Activated naive CD4-positive, alpha-beta T cell treated with anti-CD3 and anti-CD28 coated beads, Interleukin-2, amount 50 U/mL, for 16 hours (primary cell): ENCODE data around the gene B3GAT3.
"Not testable (repeated sequence)": the region's sequence is repeated elsewhere in the genome, so short reads cannot be mapped to it uniquely, and the experiment has no call there.

Experiments used
- DNase-seq: peaks from one replicate; pipeline ENCODE4 v3.0.0-alpha.2; 2020

The B3GAT3 gene

DNA sequence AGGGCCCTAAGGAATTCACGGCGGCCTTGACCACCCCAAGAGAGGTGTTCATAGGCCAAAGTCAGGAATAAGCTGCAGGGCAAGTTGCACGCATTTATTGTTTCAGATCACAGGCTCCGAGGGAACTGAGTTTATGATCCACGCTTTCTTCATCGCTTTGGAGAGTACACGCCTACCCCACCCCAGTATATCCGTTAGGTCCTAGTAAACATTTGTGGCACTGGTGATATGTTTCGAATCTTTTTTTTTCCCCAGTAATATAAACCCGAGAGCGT is 23.8 kb upstream of the B3GAT3 start:
- no peak for DNase-seq

DNA sequence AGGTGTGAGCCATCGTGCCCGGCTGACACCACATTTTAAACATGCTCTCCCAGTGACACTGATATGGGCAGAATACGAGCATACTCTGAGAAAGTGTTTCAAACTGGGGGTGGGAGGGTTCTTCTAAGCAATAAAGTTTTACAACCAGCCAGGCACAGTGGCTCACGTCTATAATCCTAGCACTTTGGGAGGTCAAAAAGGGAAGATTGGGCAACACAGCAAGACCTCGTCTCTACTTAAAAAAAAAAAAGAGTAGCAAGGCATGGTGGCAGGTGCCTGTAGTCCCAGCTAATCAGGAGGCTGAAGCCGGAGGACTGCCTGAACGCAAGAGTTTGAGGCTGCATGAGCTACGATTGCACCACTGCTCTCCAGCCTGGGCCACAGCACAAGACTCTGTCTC is 22.4 kb upstream of the B3GAT3 start:
- no peak for DNase-seq

DNA sequence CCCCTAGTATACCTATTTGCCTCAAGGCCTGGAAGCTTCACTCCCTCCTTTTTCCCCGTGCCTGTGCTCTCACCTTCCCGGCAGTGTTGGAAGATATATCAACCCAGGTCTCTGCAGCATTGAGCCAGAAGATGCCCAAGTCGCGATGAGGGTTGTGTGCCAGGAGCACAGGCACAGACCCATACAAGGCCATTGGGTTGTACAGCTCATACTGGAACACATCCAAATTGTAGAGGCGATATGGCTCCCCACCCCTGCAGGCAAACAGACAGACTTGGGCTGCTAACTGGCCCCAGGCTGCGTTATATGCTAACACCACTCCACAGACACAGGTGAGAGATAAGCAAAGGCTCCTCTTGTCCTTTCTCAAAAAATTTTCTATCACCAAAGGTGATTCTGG is 10.7 kb upstream of the B3GAT3 start:
- no peak for DNase-seq

DNA sequence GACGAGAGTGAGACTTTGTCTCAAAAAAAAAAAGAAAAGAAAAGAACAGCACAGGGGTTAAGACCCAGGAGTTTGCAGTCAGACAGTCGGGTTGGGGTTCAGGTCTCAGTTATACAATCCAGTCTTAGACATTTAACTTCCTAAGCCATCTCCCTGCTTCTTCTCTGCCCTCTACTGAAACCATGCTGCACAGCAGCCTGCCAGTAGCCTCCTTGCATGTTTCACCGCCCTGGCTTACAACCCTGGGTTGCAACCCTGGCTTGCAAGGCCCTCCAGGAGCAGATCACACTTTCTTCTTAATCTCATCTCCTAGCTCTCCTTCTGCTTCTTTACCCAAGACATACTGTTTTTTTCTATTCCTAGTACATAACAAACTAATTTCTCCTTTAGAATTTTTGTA is 5.9 kb upstream of the B3GAT3 start:
- DNase-seq = no peak

DNA sequence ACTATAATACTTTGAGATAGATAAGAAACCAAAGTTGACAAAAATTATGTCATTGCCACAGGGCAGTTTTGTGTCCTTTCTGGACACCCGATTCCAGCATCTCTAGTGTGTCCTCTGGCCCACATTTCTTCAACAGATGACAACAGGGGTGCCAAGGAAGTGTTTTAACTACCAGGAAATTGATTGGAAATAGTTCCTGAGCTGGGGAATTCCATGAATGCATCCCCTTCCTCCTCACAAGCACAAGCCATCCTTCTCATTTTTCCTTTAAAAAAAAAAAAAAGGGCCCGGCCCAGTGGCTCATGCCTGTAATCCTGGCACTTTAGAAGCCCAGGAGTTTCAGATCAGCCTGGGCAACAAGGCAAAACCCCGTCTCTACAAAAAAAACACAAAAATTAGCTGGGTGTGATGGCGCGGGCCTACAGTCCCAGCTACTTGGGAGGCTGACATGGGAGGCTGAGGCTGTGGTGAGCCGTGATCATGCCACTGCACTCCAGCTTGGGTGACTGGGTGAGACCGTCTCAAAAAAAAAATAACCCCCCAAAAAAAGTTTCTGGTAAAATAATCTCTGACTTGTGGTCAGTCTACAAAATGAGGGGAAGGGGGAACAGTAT is 797 bp upstream of the B3GAT3 start:
- DNase-seq = no peak

DNA sequence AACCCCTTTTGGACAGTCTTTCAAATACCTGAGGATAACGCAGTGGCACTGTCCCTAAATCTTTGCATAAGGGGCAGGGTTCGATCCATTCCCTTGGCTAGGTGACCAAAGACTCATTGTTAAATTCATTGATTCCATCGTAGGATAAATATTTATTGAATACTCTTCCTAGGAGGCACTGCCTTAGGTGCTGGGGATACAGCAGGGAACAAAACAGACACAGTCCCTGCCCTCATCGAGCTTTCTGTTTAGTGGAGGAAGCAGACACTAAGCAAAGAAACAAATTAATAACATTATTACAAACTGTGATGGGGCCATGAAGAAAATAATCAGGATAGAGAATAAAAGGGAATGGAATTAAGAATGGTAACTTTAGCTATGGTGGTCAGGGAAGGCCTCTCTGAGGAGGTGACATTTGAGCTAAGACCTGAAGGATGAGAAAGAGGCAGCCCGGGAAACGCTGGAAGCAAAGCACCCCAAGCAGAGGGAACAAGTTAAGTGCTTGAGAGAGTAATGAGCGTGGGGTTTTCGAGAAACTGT is 689 bp downstream of the B3GAT3 start:
- DNase-seq = no peak

DNA sequence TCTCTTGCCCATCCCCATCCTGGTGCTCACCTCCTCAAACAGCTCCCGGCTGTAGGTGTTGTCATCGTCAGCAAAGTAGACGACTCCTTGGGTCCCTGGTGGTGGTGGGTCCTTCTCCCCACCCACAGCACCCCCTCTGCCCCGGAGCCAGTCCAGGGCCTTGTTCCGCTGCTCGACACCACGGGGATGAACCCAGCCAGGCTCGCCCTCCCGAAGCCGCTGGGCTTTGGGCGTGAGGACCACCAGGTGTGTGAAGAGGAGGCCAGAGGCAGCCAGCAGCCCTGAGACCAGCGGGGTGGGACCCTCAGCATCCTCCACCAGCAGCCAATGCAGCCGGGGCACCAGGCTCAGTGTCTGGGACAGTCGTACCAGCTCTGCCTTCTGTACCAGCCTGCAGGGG is 4.8 kb downstream of the B3GAT3 start:
- not testable (repeated sequence) for DNase-seq

DNA sequence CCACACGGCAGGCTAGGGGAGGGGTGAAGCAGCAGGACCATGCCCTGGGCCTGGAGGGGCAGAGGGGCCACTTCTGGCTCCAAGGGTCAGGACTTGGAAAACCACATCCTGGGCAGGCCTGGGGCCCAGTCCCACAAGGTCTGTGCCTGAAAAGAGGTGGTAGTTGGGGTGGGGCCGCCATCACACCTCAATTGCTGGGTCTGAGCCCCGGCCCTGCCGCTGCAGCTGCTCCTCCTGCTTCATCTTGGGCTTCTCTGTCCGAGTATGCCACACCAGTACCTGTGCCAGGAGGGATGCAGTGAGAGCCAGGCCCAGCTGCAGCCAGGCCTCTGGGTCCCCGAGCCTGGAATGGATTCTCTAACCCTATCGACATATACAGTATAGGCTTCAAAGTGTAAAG is 6.3 kb downstream of the B3GAT3 start:
- DNase-seq = no peak

DNA sequence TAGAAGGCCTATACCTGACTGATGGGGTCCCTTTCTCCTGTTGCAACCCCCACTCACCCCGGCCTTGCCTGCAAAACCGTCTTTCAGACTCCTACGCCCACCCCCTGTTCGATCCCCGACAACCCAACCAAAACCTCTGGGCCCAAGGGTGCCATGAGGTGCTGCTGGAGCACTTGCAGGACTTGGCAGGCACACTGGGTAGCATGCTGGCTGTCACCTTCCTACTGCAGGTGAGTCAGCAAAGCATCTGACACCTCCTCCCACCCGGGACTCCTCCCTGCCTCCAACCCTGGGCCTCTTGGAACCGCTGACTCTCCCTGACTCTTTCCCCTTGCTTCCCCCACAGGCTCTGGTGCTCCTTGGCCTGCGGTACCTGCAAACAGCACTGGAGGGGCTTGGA is 7.5 kb downstream of the B3GAT3 start:
- DNase-seq = peak; percentile 56

DNA sequence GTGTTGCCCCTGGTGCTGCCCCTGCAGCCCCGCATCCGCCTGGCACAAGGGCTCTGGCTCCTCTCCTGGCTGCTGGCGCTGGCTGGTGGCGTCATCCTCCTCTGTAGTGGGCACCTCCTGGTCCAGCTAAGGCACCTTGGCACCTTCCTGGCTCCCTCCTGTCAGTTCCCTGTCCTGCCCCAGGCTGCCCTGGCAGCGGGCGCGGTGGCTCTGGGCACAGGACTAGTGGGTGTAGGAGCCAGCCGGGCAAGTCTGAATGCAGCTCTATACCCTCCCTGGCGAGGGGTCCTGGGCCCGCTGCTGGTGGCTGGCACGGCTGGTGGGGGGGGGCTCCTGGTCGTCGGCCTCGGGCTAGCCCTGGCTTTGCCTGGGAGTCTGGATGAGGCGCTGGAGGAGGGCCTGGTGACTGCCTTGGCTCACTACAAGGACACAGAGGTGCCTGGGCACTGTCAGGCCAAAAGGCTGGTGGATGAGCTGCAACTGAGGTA is 8.5 kb downstream of the B3GAT3 start:
- no peak for DNase-seq

DNA sequence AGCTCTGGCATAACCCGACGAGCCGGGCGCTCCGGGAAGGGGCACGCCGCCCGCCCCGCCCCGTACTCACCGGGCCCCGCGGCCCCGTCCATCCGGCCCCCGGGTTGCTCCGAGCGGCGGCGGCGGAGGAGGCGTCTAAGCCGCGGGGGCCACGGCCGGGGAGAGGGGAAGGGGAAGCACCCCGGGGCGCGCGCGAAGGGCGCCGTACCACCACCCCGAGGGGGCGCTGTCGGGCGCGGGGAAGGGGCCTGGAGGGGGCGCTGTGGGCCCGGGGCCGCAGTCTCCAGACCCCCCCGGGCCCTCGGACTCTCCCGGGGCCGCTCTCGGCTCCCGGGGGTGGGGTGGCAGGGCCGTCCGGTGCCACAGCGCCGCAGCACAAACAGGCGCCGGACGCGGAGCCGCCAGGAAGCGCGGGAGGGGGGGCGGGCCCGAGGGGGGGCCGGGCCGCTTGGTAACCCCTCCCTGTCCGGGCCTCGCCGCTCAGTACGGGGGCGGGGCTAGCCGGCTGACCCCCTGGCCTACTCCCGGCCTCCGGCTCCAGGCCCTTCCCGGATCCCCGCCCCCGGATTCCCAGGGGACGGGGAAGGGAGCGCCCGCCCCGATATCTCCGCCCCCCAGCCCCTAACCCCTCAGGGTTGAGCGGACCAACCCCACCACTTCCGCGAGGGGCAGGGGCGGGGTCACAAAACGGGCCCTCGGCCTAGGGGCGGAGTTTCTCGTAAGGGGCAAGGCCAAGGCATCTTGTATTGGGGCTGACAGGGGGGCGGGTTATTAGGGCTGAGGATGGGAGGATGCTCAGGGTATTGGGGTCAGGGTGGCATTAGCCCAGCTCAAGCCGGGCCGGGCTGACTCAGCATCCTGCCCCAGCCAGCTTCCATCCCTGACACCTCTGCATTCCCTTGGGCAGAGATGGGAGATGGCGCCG is 9.2 kb downstream of the B3GAT3 start, which contains the start of the genes EML3 and ROM1:
Gene EML3, minus strand, starts transcription at position 410 of the 925 bp plus-strand sequence. Its CDS starts 318 bp downstream, at position 92.
Gene ROM1, plus strand, starts transcription at position 892 of the 925 bp plus-strand sequence. Its CDS starts 25 bp downstream, at position 917.
- peak; percentile 90 for DNase-seq

DNA sequence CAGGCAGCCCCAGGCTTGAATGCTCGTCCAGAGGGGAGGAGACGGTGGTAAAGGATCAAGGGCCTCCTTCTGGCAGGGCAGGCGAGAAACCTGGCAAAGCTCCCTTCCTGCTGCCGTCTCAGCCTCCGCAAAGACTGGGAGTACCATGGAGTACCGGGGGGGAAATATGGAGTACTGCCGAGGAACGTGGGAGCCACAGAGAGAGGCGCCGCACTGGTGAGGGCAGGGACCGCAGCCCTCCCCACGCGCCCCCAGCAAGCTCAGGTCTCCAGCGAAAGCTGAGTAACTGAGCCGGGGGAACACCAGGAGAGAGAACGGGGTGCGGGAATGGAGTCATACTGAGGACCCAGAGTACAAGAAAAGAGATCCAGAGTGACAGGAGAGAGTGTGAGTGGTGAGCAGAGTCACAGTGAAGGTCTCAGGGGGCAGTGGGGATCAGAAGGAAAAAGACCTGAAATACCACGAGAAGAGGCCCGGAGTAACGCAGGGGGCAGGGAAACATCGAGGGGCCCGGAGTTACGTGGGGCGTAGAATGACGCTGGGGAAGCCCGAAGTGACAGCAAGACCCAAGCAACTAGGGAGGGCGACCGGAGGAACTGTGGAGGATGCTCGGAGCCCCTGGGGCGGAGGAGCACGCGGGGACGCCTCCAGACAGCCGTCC is 10.0 kb downstream of the B3GAT3 start:
- peak; percentile 65 for DNase-seq

DNA sequence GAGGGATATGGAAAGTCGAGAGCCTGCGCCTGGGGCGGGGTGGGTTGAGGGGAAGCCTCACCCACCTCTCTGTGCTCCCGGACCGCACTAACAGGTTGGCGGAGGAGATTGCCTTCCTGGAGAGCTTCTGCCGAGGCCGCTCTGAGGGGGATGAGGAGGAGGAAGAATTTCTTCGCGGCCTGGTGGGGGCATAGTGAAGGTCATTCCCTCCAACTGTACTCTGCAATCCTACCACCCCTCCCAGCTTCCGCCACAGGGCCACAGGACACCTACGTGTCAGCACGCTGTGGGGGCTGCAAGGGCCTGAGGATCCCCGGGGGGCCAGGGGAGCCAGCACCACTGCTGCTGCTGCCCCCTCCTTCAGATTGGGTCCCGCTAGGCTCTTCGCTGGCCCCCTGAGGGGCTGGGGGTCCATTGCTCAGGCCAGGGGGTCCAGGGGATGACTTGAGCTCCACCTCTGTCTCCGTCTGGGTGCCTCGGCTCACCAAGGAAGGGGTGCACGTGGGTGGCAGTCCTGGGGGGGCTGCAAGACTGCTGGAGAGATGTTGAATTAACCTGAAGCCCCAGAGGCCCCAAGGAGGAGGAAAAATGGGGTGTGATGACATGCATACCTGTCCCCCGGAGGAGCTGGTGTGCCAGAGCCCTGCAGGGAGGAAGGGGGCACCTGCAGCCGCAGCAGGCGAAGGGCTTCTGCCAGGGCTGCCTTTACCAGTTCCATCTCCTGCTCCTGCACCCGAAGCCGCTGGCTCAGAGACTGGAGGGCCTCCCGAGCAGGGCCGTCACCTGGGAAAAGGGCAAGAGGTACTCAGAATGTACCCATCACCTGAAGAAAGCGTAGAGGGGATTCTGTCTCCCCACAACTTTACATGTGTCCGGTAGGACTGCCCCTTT is 10.7 kb downstream of the B3GAT3 start:
- no peak for DNase-seq

DNA sequence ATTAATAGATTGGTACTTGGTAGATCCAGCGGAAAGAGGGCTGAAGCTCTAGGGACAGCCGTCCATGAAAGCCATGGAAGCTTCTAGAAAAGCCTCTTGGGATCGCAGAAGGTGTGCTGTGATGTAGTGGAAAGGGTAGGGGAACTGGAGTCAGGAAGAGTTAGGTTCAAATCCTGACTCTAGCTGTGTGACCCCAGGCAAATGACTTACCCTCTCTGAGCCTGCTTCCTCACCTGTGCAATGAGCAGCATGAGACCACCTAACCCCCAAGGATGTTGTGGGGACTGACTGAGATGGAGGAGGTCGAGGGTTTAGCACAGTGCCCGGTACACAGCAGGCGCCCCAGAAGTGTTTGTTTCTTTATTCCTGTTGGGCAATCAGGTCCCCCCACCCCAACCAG is 11.4 kb downstream of the B3GAT3 start:
- DNase-seq = no peak

DNA sequence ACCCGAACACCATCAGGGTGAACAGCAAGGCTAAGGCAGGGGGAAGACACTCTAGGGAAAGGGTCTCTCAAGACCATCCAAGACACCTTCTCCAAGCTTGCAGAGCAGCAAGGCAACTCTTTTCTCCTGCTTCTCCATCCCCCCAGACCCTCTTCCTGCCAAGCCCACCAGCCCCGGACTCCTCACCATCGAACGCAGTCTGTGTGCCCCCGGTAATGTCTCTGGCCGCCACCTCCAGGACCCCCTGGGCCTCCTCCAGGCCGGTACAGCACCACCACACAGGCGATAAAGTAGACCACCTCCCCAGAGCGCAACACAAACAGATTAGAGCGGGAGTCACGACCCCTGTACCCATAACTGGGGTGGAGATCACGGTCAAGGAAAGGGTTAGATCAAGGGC is 13.0 kb downstream of the B3GAT3 start:
- no peak for DNase-seq

DNA sequence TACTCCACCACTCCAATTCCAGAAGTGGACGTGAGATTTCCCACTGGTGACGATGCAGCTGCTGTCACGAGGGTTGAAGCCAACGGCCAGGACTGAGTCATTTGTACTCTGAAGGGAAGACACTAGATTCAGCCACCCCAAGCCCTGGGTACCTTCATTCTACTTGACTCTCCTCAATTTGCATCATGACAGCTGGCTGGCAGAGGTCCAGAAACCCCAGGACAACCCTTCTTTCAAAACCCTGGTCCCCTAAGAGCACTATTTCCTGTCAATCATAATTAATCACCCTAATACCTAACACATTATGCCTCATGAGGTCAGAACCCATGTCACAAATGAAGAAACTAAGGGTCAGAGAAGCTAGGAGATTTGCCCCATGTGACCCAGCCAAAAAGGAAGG is 14.1 kb downstream of the B3GAT3 start:
- DNase-seq = no peak

DNA sequence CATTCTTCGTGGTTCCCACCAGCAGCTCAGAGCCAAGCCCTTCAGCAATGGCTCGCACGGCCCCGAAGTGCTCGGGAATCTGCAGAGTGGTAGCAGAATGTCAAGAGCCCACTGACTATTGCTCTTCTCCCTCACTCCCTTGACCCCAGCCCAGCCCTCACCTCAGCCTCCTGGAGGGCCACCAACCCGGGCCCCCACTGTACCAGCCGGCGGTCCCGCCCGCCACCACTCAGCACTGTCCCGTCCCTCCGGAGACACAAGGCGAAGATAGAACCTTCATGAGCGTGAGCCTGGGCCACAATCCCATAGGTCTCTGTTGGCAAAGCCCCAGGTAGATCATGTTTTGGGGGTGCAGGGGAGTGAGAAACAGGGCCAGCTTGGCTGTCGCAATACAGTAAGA is 15.9 kb downstream of the B3GAT3 start:
- DNase-seq = no peak

DNA sequence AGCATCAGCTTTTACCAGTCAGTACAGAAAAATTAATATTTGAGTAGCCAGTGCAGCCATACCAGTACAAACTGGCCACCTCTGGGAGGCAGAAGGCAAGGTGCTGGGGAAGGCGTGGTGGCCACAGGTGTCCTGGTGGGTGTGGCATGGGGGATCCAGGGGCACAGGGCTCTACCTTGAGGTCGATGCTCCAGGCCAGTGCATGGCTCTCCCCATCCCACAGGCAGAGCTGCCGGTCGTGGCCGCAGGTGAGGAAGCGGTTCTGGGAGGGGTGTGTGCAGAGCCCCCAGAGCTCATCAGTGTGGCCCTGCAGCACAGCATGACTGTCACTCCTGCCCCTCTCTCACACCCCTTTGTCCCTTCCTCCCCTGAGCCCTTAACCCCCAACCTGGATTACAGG is 16.3 kb downstream of the B3GAT3 start:
- DNase-seq = no peak

DNA sequence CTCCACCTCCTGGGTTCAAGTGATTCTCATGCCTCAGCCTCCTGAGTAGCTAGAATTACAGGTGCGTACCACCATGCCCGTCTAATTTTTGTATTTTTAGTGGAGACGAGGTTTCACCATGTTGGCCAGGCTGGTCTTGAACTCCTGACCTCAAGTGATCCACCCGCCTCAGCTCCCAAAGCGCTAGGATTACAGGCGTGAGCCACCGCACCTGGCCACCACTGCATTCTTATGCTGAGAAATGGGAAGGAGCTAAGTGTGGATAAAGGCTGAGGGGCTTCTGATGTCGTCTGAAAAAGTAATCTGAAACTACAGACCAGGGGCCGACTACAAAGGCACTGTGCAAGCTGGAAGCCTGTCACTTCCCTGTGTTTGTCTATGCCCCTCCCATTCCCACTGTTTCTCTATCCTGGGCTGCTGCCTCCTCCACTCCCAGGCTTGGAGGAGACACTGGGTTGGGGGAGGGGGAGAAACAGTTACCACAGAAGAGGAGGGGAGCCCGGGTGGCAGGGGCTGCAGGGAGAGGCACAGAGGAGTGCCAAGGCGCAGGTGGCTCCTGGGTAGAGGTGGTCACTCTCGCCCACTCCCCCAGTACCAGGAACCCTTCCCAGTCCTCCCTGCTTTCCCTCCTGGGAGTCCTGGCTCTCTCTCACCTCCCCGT is 17.2 kb downstream of the B3GAT3 start:
- no peak for DNase-seq

DNA sequence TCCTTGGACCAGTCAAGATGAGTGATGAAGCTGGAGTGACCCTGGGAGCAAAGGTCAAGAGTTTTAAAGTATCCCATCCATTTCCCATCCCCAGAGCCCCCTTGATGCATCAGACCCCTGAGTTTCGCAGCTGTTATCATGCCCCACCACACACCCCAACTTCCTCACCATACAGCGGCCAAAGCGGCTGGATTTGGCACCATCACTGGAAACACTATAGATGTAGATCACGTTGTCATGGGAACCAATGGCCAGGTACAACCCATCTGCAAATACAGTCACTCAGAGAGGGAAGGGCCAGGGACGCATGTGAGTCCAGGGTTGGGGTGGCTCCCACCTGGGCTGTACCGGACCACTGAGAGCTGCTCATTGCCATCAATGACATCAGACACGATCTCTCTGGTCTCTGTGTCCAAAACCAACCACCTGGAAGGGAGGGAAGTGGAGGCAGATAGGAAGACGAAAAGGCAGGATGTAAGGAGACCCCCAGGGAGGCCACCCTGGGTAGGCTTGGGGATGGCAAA is 17.9 kb downstream of the B3GAT3 start:
- DNase-seq = no peak

DNA sequence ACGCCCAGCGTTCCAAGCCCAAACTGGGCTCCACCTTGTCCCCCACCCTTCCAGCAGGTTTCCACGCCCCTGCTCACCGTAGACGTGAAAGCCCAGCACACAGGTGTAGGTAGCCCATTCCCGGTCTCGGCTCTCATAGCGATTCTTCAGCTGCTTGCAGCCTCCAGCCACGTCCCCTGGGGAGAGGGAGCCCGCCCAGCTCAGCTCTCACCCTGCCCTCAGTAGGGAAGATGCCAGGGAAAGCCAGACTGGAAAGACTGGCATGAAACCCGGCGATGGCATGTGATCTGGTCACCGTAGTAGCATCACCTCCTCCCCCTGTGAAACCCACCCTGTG is 18.7 kb downstream of the B3GAT3 start:
- DNase-seq = no peak
